Measurements from ENCODE around the gene WDR90. TPM values are rescaled to one million over a fixed set of nuclear protein-coding genes. Genes with fewer than 3 reads are reported as not detected.

WDR90 gene
- total RNA-seq, 4 donors from 2014 or later: 26.9 to 83.7 (median 54.1) TPM

GRCh38 chr16:698911-699671, 49.9 kb downstream of the WDR90 start:
- H3K4me1 ChIP-seq: peaks cover 0 to 31% (median 11%) of the 10 kb centered on the region in 4 donors
- H3K9me3 ChIP-seq: no peaks in the 10 kb centered on the region
- no peak overlapping the region for H3K4me3 ChIP-seq
- no peak overlapping the region for H3K27ac ChIP-seq
- TF ChIP-seq EP300 (IDR thresholded peaks at IDR 0.05) (no peak), CTCF (IDR thresholded peaks at IDR 0.05) (no peak), POLR2A (IDR thresholded peaks at IDR 0.05) (no peak)
- peaks cover 0 to 8% (median 0%) of the 10 kb centered on the region in 3 donors for H3K36me3 ChIP-seq
- 65 to 74% methylated on average over 16 to 19 of the region's 19 CpGs for WGBS, 2 donors
- H3K27me3 ChIP-seq: peaks cover 0 to 90% of the 10 kb centered on the region in 2 donors
- no peak for DNase-seq (ENCODE audit: low spot score in 2 of 2)

- TF ChIP-seq CTCF (IDR thresholded peaks at IDR 0.05) (no peak), EP300 (IDR thresholded peaks at IDR 0.05) (no peak), POLR2A (IDR thresholded peaks at IDR 0.05) (no peak)
- Histone ChIP-seq H3K4me1 (peaks cover 0 to 26% (median under 1%) of the 10 kb centered on the region in 4 donors), H3K27me3 (peaks cover 0 to 85% of the 10 kb centered on the region in 2 donors), H3K36me3 (peaks cover 0 to 8% (median 0%) of the 10 kb centered on the region in 3 donors), H3K9me3 (no peaks in the 10 kb centered on the region), H3K4me3 (no peak overlapping the region), H3K27ac (no peak overlapping the region)
- 5 to 28% methylated on average over 15 to 52 of the region's 76 CpGs for WGBS, 2 donors
- DNase-seq (ENCODE audit: low spot score in 2 of 2): no peak
Measured at GRCh38 chr16:700684-701584, 51.8 kb downstream of the WDR90 start.

GRCh38 chr16:702341-702740, 53.2 kb downstream of the WDR90 start:
- Histone ChIP-seq H3K27me3 (peaks cover 0 to 85% of the 10 kb centered on the region in 2 donors), H3K9me3 (no peaks in the 10 kb centered on the region), H3K4me1 (peaks cover 0 to 39% (median 4%) of the 10 kb centered on the region in 4 donors), H3K4me3 (no peak overlapping the region), H3K27ac (no peak overlapping the region), H3K36me3 (no peaks in the 10 kb centered on the region)
- no peak for TF ChIP-seq EP300 (IDR thresholded peaks at IDR 0.05)
- no peak for TF ChIP-seq POLR2A (IDR thresholded peaks at IDR 0.05)
- no peak for TF ChIP-seq CTCF (IDR thresholded peaks at IDR 0.05)
- no peak for DNase-seq (ENCODE audit: low spot score in 2 of 2)
- 80 to 87% methylated on average over 16 to 19 of the region's 19 CpGs for WGBS, 2 donors

- Histone ChIP-seq H3K27me3 (peaks cover 2 to 90% of the 10 kb centered on the region in 2 donors), H3K4me1 (peaks cover 0 to 40% (median 4%) of the 10 kb centered on the region in 4 donors), H3K27ac (no peak overlapping the region), H3K4me3 (no peak overlapping the region), H3K36me3 (no peaks in the 10 kb centered on the region), H3K9me3 (no peaks in the 10 kb centered on the region)
- 70 to 86% methylated on average over 9 of the region's 12 CpGs for WGBS, 2 donors
- no peak for DNase-seq (ENCODE audit: low spot score in 2 of 2)
- TF ChIP-seq EP300 (IDR thresholded peaks at IDR 0.05) (no peak), POLR2A (IDR thresholded peaks at IDR 0.05) (no peak), CTCF (IDR thresholded peaks at IDR 0.05) (no peak)
Measured at GRCh38 chr16:703406-703805, 54.2 kb downstream of the WDR90 start.
